MM.1S (cell line): ENCODE results near the gene CALML4.

Experiments
- DNase-seq: peaks from one replicate; pipeline ENCODE4 v3.0.0-alpha.2; 2015
- H2AFZ ChIP-seq: fragments of 300-600 bp; sonication (generic); 2 replicates; pipeline ENCODE4 v1.6.0; 2016; ENCODE audit warnings: antibody characterized with exemption, low read length
- H3F3A ChIP-seq: fragments of 300-600 bp; sonication (generic); 2 replicates; pipeline ENCODE4 v1.6.1; 2016; ENCODE audit warnings: mild to moderate bottlenecking, antibody characterized with exemption, low read length, moderate library complexity, mixed read lengths; ENCODE audit not compliant: insufficient read depth
- H3K27ac ChIP-seq: fragments of 300-600 bp; sonication (generic); 2 replicates; pipeline ENCODE4 v1.5.1; 2016; ENCODE audit warnings: mild to moderate bottlenecking, low read length
- H3K27me3 ChIP-seq: fragments of 300-600 bp; sonication (generic); replicated peaks from 2 replicates; pipeline ENCODE4 v1.6.0; 2016; ENCODE audit warnings: low read length; ENCODE audit not compliant: insufficient read depth
- H3K36me3 ChIP-seq: fragments of 300-600 bp; sonication (generic); replicated peaks from 2 replicates; pipeline ENCODE4 v1.6.1; 2016; ENCODE audit warnings: mild to moderate bottlenecking, low read length, mixed read lengths; ENCODE audit not compliant: insufficient read depth
- H3K4me1 ChIP-seq: fragments of 300-600 bp; sonication (generic); 2 replicates; pipeline ENCODE4 v1.6.1; 2016; ENCODE audit warnings: low read length, mixed read lengths
- H3K4me2 ChIP-seq: fragments of 300-600 bp; sonication (generic); 2 replicates; pipeline ENCODE4 v1.6.0; 2016; ENCODE audit warnings: low read depth, low read length
- H3K4me3 ChIP-seq: fragments of 300-600 bp; sonication (generic); 2 replicates; pipeline ENCODE4 v1.5.1; 2016; ENCODE audit warnings: low read length, mixed read lengths
- H3K79me2 ChIP-seq: fragments of 300-600 bp; sonication (generic); 2 replicates; pipeline ENCODE4 v1.6.1; 2016; ENCODE audit warnings: mixed run types, low read length, mixed read lengths
- H3K9ac ChIP-seq: fragments of 300-600 bp; sonication (generic); 2 replicates; pipeline ENCODE4 v1.6.1; 2016; ENCODE audit warnings: low read length, mixed read lengths
- H3K9me2 ChIP-seq: fragments of 300-600 bp; sonication (generic); replicated peaks from 2 replicates; pipeline ENCODE4 v1.6.1; 2016; ENCODE audit warnings: mild to moderate bottlenecking, low read length, mixed read lengths; ENCODE audit not compliant: insufficient read depth
- H3K9me3 ChIP-seq: fragments of 300-600 bp; sonication (generic); replicated peaks from 2 replicates; pipeline ENCODE4 v1.6.1; 2016; ENCODE audit warnings: mild to moderate bottlenecking, low read length, mixed read lengths; ENCODE audit not compliant: insufficient read depth
- H4K20me1 ChIP-seq: fragments of 300-600 bp; sonication (generic); 2 replicates; pipeline ENCODE4 v1.6.1; 2016; ENCODE audit warnings: mild to moderate bottlenecking, low read length, moderate library complexity, mixed read lengths; ENCODE audit not compliant: insufficient read depth
- CTCF ChIP-seq: fragments of 300-600 bp; sonication (generic); IDR thresholded peaks from 2 replicates; pipeline ENCODE4 v1.5.1; 2016; ENCODE audit warnings: antibody characterized with exemption, low read length, mixed read lengths
- EZH2 ChIP-seq: fragments of 300-600 bp; sonication (generic); optimal IDR thresholded peaks from 2 replicates; pipeline ENCODE3; 2017; ENCODE audit warnings: low read depth, mild to moderate bottlenecking, antibody characterized with exemption, low read length, mixed read lengths
- EZH2phosphoT487 ChIP-seq: fragments of 300-600 bp; sonication (generic); IDR thresholded peaks from 2 replicates; pipeline ENCODE4 v1.6.1; 2018; ENCODE audit warnings: antibody characterized with exemption, low read length

CALML4 gene

GRCh38 chr15:68220489-68220888 lies 15.4 kb upstream of the CALML4 start:
- Histone ChIP-seq H4K20me1 (peaks cover 46% of the 10 kb centered on the region), H3K27ac (no peak overlapping the region), H3K79me2 (peaks cover 95% of the 10 kb centered on the region), H3K9me3 (no peaks in the 10 kb centered on the region), H3K4me1 (peaks cover 20% of the 10 kb centered on the region), H3K9ac (no peak overlapping the region), H3K4me3 (no peak overlapping the region), H3F3A (peaks cover 12% of the 10 kb centered on the region), H3K9me2 (no peaks in the 10 kb centered on the region), H3K4me2 (no peak overlapping the region), H3K36me3 (peaks cover 19% of the 10 kb centered on the region), H2AFZ (no peak overlapping the region), H3K27me3 (no peaks in the 10 kb centered on the region)
- no peak for DNase-seq
- TF ChIP-seq EZH2phosphoT487, result no peak
- TF ChIP-seq EZH2, result no peak
- no peak for TF ChIP-seq CTCF

DNA sequence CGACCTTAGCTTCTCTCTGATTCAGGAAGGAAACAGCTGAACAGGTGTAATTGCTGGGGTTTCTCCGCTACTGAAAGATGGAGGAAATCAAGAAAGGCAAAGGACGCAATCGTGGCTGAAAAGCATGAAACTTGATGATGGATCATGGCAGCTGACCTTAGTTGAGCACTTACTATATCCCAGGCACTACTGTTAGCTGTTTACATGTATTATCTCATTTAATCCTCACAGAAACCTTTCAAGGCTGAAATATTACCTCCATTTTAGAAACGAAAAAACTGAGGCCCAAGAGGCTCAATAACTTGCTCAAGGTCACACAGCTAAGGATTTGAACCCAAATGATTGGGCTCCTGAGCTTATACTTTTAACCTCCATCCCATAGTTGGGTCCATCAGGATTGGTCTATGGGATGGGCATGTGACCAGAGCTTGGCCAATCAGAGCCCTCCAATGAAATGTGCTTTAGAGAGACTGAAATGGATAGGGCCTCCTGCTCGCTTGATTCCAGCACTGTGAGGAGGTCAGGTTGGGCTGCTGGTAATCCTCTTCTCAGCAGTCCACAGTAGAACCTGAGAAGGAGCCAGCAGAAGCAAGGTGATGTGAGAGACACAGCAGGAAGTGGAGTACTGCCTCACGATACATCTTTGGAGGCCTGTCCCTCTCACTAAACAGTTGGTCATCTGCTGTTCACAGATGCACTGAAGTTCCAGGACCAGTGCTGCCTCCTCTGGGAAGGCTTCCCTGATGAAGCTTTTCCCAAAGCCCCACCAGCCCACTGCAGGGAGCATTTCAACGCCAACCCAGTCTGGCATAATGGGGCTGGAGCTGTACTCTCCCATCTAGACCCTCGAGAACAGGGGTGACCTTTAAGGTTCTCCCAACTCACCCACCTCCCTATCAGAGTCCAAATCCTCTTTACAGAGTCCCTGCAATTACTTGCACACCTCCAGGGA lies 14.0 kb upstream of the CALML4 start:
- H3K79me2 ChIP-seq, result peaks cover 95% of the 10 kb centered on the region
- no peak overlapping the region for H2AFZ ChIP-seq
- no peaks in the 10 kb centered on the region for H3F3A ChIP-seq

DNA sequence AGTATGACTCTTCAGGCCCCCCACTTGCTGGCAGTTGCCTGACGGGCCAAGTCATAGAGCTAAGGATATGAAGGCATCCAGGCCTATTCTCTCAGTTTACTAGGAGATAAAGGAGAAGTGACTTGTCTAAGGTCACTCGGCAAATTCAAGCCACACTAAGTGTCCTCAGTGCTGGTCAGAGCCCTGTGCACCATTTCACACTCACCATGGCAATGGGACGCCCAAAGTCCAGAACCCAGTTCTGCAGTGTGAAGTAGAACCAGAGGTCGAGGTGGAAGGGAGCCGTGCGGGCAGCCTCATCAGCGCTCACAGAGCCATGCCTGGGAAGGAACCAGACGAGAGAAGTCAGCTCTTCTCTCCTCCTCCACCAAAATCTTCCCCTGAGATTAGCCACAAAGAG lies 13.2 kb upstream of the CALML4 start:
- peaks cover 59% of the 10 kb centered on the region for H4K20me1 ChIP-seq
- no peak for DNase-seq
- TF ChIP-seq EZH2phosphoT487 (no peak), EZH2 (no peak), CTCF (no peak)
- no peak overlapping the region for H3K4me2 ChIP-seq
- H2AFZ ChIP-seq, result no peak overlapping the region
- peaks cover 28% of the 10 kb centered on the region for H3K36me3 ChIP-seq
- 0 out of 2 replicates have a peak, but pooled peaks cover 6% of the 10 kb centered on the region for H3K4me1 ChIP-seq
- H3K27me3 ChIP-seq, result no peaks in the 10 kb centered on the region
- H3K27ac ChIP-seq, result no peak overlapping the region
- H3F3A ChIP-seq, result no peaks in the 10 kb centered on the region
- H3K9ac ChIP-seq, result no peak overlapping the region
- no peaks in the 10 kb centered on the region for H3K9me2 ChIP-seq
- no peak overlapping the region for H3K4me3 ChIP-seq
- no peaks in the 10 kb centered on the region for H3K9me3 ChIP-seq
- peaks cover 95% of the 10 kb centered on the region for H3K79me2 ChIP-seq

More for the DNA sequence above, 14.0 kb upstream of the CALML4 start:
- Histone ChIP-seq H4K20me1 (peaks cover 59% of the 10 kb centered on the region), H3K9me3 (no peaks in the 10 kb centered on the region), H3K27ac (no peak overlapping the region), H3K4me3 (no peak overlapping the region), H3K9ac (no peak overlapping the region), H3K36me3 (peaks cover 28% of the 10 kb centered on the region), H3K27me3 (no peaks in the 10 kb centered on the region), H3K4me1 (peaks cover 7% of the 10 kb centered on the region; the same call in 1 of the 2 replicates), H3K9me2 (no peaks in the 10 kb centered on the region), H3K4me2 (no peak overlapping the region)
- no peak for DNase-seq
- TF ChIP-seq CTCF, result no peak
- TF ChIP-seq EZH2, result no peak
- no peak for TF ChIP-seq EZH2phosphoT487
